Smooth muscle cell (in vitro differentiated cells): Measurements from ENCODE around the gene OR8D1. TPM values are rescaled to one million over a fixed set of nuclear protein-coding genes. Genes with fewer than 3 reads are reported as not detected.

Experiments used
- DNase-seq: peaks from one replicate; lab custom pipeline; 2025; ENCODE audit not compliant: unreplicated experiment; lab: John Stamatoyannopoulos, UW
- H2AFZ ChIP-seq: fragments of 200-600 bp; sonication (generic); 2 replicates; pipeline ENCODE4 v1.6.0; 2016; ENCODE audit warnings: antibody characterized with exemption, low read depth, mild to moderate bottlenecking
- H3F3A ChIP-seq: fragments of 200-600 bp; sonication (generic); 2 replicates; pipeline ENCODE4 v1.6.0; 2017; ENCODE audit warnings: antibody characterized with exemption, low read depth
- H3K27ac ChIP-seq: fragments of 200-600 bp; sonication (generic); 2 replicates; pipeline ENCODE4 v1.5.1; 2016; ENCODE audit warnings: low read depth, mild to moderate bottlenecking
- H3K27me3 ChIP-seq: fragments of 200-600 bp; sonication (generic); 2 replicates; pipeline ENCODE4 v1.6.1; 2016; ENCODE audit warnings: low read depth, mild to moderate bottlenecking
- H3K36me3 ChIP-seq: fragments of 200-600 bp; sonication (generic); 2 replicates; pipeline ENCODE4 v1.5.1; 2016; ENCODE audit warnings: low read depth
- H3K4me1 ChIP-seq: fragments of 200-600 bp; sonication (generic); 2 replicates; pipeline ENCODE4 v1.5.1; 2016; ENCODE audit warnings: low read depth
- H3K4me2 ChIP-seq: fragments of 200-600 bp; sonication (generic); 2 replicates; pipeline ENCODE4 v1.6.0; 2016; ENCODE audit warnings: mild to moderate bottlenecking
- H3K4me3 ChIP-seq: fragments of 200-600 bp; sonication (generic); 2 replicates; pipeline ENCODE4 v1.5.1; 2016; ENCODE audit warnings: mild to moderate bottlenecking
- H3K79me2 ChIP-seq: fragments of 200-600 bp; sonication (generic); 2 replicates; pipeline ENCODE4 v1.6.0; 2016; ENCODE audit warnings: low read depth, mild to moderate bottlenecking
- H3K9ac ChIP-seq: fragments of 200-600 bp; sonication (generic); 2 replicates; pipeline ENCODE4 v1.6.0; 2016; ENCODE audit warnings: low read depth
- H3K9me3 ChIP-seq: fragments of 200-600 bp; sonication (generic); replicated peaks from 2 replicates; pipeline ENCODE4 v1.5.1; 2016; ENCODE audit warnings: low read depth
- H4K20me1 ChIP-seq: fragments of 200-600 bp; sonication (generic); 2 replicates; pipeline ENCODE4 v1.6.0; 2016; ENCODE audit warnings: low read depth
- WGBS: methylation state at CpG from one replicate; pipeline ENCODE4 v1.1.7; 2016; ENCODE audit warnings: low lambda C conversion rate; 5-methylcytosine and 5-hydroxymethylcytosine counted together
- polyA plus RNA-seq: library from polyadenylated mRNA; unstranded; fragments of >200 nt; fragmentation: Nextera tagmentation; extraction: Ambion mirVana; gene quantifications from 2 replicates; pipeline ENCODE4 v1.2.1, GENCODE V29; 2016
- total RNA-seq: library from RNA; depleted of rRNA; stranded (reverse); fragments of >200 nt; gene quantifications from 2 replicates; pipeline ENCODE4 v1.2.3, GENCODE V29; 2014
- TF ChIP-seq, protein P1 (sequence below): fragments of 200-600 bp; sonication (generic); IDR thresholded peaks from 2 replicates; pipeline ENCODE4 v1.5.1; 2017; ENCODE audit warnings: borderline replicate concordance, mild to moderate bottlenecking, antibody characterized with exemption; ENCODE audit not compliant: insufficient read depth, poor library complexity, severe bottlenecking

Gene OR8D1
- total and polyA plus RNA-seq, 2 experiments from 2014 or later = not detected

DNA sequence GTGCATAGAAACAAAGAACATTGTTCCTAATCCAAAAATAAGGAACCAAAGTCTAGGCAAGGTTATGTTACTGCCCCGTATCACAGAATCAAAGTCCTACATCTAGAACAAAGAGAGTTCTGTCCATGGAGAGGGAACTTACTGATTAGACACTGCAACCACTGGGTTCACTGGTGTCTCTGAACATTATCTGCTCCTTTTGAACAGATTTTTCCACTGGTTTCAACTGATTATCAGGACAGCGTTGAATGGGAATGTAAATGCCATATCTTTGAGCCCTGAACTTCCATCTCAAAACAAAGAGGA lies 26.3 kb upstream of the OR8D1 start:
- Histone ChIP-seq H3K4me3 (no peak overlapping the region), H3K4me1 (no peaks in the 10 kb centered on the region), H3K9me3 (no peaks in the 10 kb centered on the region), H3F3A (no peaks in the 10 kb centered on the region), H3K36me3 (no peaks in the 10 kb centered on the region), H2AFZ (no peak overlapping the region), H3K4me2 (no peak overlapping the region), H3K79me2 (no peaks in the 10 kb centered on the region), H3K27ac (no peak overlapping the region), H3K9ac (no peak overlapping the region), H3K27me3 (no peaks in the 10 kb centered on the region), H4K20me1 (no peaks in the 10 kb centered on the region)
- TF ChIP-seq, protein P1, sequence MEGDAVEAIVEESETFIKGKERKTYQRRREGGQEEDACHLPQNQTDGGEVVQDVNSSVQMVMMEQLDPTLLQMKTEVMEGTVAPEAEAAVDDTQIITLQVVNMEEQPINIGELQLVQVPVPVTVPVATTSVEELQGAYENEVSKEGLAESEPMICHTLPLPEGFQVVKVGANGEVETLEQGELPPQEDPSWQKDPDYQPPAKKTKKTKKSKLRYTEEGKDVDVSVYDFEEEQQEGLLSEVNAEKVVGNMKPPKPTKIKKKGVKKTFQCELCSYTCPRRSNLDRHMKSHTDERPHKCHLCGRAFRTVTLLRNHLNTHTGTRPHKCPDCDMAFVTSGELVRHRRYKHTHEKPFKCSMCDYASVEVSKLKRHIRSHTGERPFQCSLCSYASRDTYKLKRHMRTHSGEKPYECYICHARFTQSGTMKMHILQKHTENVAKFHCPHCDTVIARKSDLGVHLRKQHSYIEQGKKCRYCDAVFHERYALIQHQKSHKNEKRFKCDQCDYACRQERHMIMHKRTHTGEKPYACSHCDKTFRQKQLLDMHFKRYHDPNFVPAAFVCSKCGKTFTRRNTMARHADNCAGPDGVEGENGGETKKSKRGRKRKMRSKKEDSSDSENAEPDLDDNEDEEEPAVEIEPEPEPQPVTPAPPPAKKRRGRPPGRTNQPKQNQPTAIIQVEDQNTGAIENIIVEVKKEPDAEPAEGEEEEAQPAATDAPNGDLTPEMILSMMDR = no peak
- no peak for DNase-seq
- 93% methylated on average over 2 of the region's 2 CpGs for WGBS

DNA sequence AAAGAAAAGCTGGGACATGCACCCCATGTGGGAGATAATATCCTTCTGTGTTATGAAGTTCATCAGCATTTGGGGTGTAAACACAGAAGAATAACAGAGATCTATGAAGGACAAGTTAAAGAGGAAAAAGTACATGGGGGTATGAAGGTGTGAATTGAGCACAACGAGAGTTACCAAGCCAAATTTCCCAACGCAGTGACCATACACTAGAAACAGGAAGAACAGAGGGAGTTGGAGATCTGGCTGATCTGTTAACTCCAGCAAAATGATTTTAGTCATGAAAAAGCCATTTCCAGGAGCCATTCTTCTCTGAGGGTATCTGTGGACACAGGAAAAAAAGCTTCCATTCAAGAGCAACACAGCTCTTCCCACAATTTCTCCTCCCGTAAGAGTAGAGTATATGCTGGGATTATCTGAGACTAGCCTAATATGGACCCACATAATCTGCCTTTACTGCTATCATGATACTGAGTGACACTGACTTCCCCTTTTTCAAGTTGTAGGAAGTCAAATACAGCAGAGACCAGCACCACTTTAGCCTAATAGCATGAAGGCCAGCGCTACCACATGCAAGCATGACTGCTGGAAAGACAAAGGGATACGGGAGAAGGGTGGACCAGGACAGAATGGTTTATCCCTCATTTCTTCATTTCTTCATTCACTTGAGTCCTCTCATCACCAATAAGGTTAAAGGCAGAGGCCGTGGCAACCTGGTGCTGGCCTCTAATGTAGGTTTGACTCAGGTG lies 25.8 kb upstream of the OR8D1 start:
- DNase-seq = no peak
- WGBS = 84% methylated on average over 6 of the region's 6 CpGs
- no peak overlapping the region for H3K4me3 ChIP-seq
- H3K79me2 ChIP-seq = no peaks in the 10 kb centered on the region
- H3F3A ChIP-seq = no peaks in the 10 kb centered on the region
- no peaks in the 10 kb centered on the region for H3K36me3 ChIP-seq
- H3K27me3 ChIP-seq = no peaks in the 10 kb centered on the region
- H3K9me3 ChIP-seq = no peaks in the 10 kb centered on the region
- H2AFZ ChIP-seq = no peak overlapping the region
- H3K4me2 ChIP-seq = no peak overlapping the region
- H3K4me1 ChIP-seq = no peaks in the 10 kb centered on the region
- H3K9ac ChIP-seq = no peak overlapping the region
- H3K27ac ChIP-seq = no peak overlapping the region
- TF ChIP-seq, protein P1 = no peak
- no peaks in the 10 kb centered on the region for H4K20me1 ChIP-seq

DNA sequence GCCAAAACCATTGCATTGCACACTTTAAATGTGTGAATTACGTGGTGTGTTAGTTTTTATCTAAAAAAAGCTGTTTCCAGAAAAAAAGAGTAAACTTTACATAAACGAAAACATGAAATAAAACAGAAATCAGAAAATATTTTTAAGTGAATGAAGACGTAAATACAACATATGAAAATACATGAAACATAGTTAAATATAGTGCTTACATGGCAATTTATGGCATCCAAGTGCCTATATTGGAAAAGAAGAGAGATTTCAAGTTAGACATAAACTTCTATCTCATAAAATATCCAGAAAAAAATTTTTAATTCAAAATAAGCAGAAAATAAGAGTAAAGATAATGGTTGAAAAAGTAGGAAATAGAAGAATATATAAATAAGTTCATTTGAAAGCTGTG lies 18.1 kb upstream of the OR8D1 start:
- Histone ChIP-seq H3K27ac (no peak overlapping the region), H3K36me3 (no peaks in the 10 kb centered on the region), H4K20me1 (no peaks in the 10 kb centered on the region), H3K4me1 (no peaks in the 10 kb centered on the region), H3K27me3 (no peaks in the 10 kb centered on the region), H3K79me2 (no peaks in the 10 kb centered on the region), H3K9ac (no peak overlapping the region), H3K4me3 (no peak overlapping the region), H3K4me2 (no peak overlapping the region), H3K9me3 (no peaks in the 10 kb centered on the region), H3F3A (no peaks in the 10 kb centered on the region), H2AFZ (no peak overlapping the region)
- no peak for DNase-seq
- TF ChIP-seq, protein P1 = no peak
- 80% methylated on average over 3 of the region's 3 CpGs for WGBS

DNA sequence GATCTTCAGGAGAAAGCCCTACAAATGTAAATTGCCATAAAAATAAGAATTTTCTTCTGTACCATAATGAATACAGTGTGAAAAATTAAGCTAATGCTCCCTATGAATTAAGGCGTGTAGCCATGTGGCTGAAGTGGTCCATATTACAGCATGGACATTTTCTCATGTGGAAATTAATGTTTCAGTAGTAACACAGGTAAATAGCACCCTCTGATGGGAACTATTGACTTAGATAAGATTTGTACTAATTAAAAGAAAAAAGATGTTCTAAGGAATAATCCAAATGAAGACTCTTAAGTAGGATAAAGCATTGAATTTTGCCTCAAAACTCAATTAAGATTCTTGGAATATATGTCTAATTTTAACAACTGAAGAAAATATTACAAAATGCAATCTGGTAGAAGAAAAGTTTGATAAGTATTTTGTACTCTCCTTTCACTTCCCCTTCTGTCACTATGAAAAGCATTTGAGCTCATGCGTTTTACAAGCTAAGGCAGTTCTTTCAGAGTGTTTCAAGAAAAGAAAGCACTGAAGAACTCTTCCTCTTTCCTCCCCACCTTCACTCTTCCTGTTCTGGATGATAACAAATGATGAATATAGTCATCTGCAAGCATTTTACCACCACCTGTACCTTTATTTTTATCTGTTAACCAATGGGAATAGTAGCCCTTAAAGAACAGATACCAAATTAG lies 16.2 kb upstream of the OR8D1 start:
- Histone ChIP-seq H3K4me2 (no peak overlapping the region), H3K27ac (no peak overlapping the region), H3K4me1 (no peaks in the 10 kb centered on the region), H3K79me2 (no peaks in the 10 kb centered on the region), H3K4me3 (no peak overlapping the region), H2AFZ (no peak overlapping the region), H3K36me3 (no peaks in the 10 kb centered on the region), H4K20me1 (no peaks in the 10 kb centered on the region), H3F3A (no peaks in the 10 kb centered on the region), H3K9me3 (no peaks in the 10 kb centered on the region), H3K9ac (no peak overlapping the region), H3K27me3 (no peaks in the 10 kb centered on the region)
- WGBS = 81% methylated on average over 2 of the region's 2 CpGs
- TF ChIP-seq, protein P1 = no peak
- no peak for DNase-seq
